K562 (cell line): ENCODE data around the gene CCDC88C. TPM values are rescaled to one million over a fixed set of nuclear protein-coding genes. Genes with fewer than 3 reads are reported as not detected.

Experiments used
- ARID2 ChIP-seq: fragments of 450-650 bp; IDR thresholded peaks from 2 replicates; pipeline ENCODE4 v1.6.1; 2017; ENCODE audit warnings: antibody characterized with exemption, mild to moderate bottlenecking
- CHCHD3 ChIP-seq: fragments of 250-450 bp; sonication (Bioruptor Pico); IDR thresholded peaks from 2 replicates; pipeline ENCODE4 v2.1.2; 2022; ENCODE audit warnings: mild to moderate bottlenecking
- HCFC1 ChIP-seq: IDR thresholded peaks from 2 replicates; pipeline ENCODE4 v1.6.1; 2012; ENCODE audit warnings: low read depth, low read length, improper control_type of control experiment
- HNRNPLL ChIP-seq: fragments of 200-400 bp; formaldehyde crosslinking; IDR thresholded peaks from 2 replicates; pipeline ENCODE4 v1.6.1; 2017; ENCODE audit warnings: low read length, low read depth, mild to moderate bottlenecking; ENCODE audit not compliant: poor library complexity, severe bottlenecking
- SMC3 ChIP-seq: conservative IDR thresholded peaks from 2 replicates; pipeline ENCODE4 v1.6.1; 2011; ENCODE audit warnings: low read depth, low read length, improper control_type of control experiment; ENCODE audit not compliant: insufficient read depth
- ZKSCAN8 ChIP-seq: fragments of 200-800 bp; sonication (Bioruptor generic); IDR thresholded peaks from 2 replicates; pipeline ENCODE4 v1.6.1; 2016; ENCODE audit warnings: missing genetic modification characterization, missing compliant biosample characterization
- polyA plus RNA-seq, 8 experiments: library from polyadenylated mRNA; depleted of rRNA in 4 of 8; stranded (reverse) in 5 of 8; unstranded in 3 of 8; fragments of >200 nt; fragmentation: Nextera tagmentation in 2 of 8; fragmentation: Illumina TruSeq in 1 of 8; extraction: Ambion mirVana in 2 of 8; extraction: Trizol in 1 of 8; gene quantifications; 2 replicates each; pipeline versions ENCODE4 v1.2.1 to v1.2.3, GENCODE V29; 2011 to 2014; ENCODE audit warnings: inconsistent platforms in 1 of 8, missing spikeins in 1 of 8
- total RNA-seq, 7 experiments: library from RNA; depleted of rRNA in 6 of 7; stranded (reverse); fragments of >200 nt in 6 of 7; fragmentation: Illumina TruSeq in 2 of 7; extraction: Trizol in 2 of 7; gene quantifications; 2 replicates each; pipeline versions ENCODE4 v1.2.1 to v1.2.3, GENCODE V29; 2011 to 2021; ENCODE audit warnings: low replicate concordance in 1 of 7
- TF ChIP-seq, protein P1 (sequence below): sonication (generic); formaldehyde crosslinking; IDR thresholded peaks from 2 replicates; pipeline ENCODE4 v1.9.0; 2022; ENCODE audit warnings: mild to moderate bottlenecking, missing genetic modification reagents
- TF ChIP-seq, protein P2 (sequence below): IDR thresholded peaks from 2 replicates; pipeline ENCODE4 v1.6.1; 2011; ENCODE audit warnings: borderline replicate concordance, low read depth, mild to moderate bottlenecking, moderate library complexity, low read length; ENCODE audit not compliant: insufficient read depth, poor library complexity, severe bottlenecking
- TF ChIP-seq, protein P3 (sequence below), 2 experiments: fragments of 450-650 bp; formaldehyde crosslinking in 1 of 2; IDR thresholded peaks; 2 replicates each; pipeline versions ENCODE4 v1.4.0 to v1.6.1; 2014 to 2020; ENCODE audit warnings: mild to moderate bottlenecking in 2 of 2, borderline replicate concordance in 1 of 2, low read depth in 1 of 2
- TF ChIP-seq, protein P4 (sequence below): sonication (generic); formaldehyde crosslinking; IDR thresholded peaks from 2 replicates; pipeline ENCODE4 v1.8.0; 2022; ENCODE audit warnings: mild to moderate bottlenecking, missing genetic modification reagents
- TF ChIP-seq, protein P5 (sequence below), 3 experiments: fragments of 200-800 bp in 1 of 3; sonication (Bioruptor generic) in 1 of 3; sonication (generic) in 1 of 3; formaldehyde crosslinking in 1 of 3; IDR thresholded peaks; 2 replicates each; pipeline versions ENCODE4 v1.6.1 to v1.8.0; 2016 to 2022; ENCODE audit warnings: mild to moderate bottlenecking in 2 of 3, missing compliant biosample characterization in 2 of 3, missing genetic modification characterization in 2 of 3, missing genetic modification reagents in 1 of 3

Gene CCDC88C
- total and polyA plus RNA-seq, 9 of the 15 experiments (the other 6 are each of a cell fraction or from before 2014, with no cell fraction given) = 0.62 to 22.5 (median 10.7) TPM

DNA sequence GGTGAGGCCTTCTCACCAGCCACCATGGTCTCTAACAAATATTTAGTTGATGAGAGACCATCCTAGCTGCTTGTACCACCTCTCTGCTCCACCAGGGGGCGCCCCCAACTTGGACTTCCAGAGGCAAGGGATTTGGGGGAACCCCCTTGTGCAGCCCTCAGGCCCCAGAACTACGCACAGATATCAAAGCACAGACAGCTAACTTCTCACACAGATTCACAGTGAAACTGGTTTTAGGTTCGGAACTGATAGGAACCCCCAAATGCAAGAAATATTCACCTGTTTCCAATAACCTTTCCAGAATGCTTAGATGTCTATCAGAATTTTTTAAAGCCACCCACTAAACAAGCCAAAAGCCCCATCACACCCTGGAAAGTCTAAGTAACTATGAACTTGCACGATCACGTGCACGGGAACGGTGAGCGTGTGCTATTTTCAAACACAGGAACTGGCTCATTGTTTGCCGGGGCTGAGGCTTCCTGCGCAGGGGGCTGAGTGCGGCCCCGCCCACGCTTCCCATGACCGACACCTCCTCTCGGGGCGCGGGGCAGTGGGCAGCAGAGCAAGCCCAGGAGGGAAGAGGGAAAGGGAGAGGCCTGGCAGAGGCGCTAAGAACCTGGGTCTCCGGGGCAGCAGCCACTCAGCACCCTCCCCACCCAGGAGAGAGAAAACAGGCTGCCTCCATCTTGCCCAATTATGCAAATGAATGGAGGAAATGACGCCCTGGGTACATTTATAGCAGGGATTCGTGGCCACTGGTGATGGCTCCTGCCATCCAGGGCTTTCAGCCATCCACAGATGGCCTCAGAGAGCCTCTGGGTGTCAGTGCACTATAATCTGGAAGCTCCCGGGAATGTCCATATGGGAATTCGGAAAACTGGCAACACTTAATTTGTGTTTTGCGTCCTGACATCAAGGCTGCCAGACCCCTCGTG is 93.7 kb downstream of the CCDC88C start (continued):
- TF ChIP-seq, protein P1, sequence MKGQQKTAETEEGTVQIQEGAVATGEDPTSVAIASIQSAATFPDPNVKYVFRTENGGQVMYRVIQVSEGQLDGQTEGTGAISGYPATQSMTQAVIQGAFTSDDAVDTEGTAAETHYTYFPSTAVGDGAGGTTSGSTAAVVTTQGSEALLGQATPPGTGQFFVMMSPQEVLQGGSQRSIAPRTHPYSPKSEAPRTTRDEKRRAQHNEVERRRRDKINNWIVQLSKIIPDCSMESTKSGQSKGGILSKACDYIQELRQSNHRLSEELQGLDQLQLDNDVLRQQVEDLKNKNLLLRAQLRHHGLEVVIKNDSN (CRISPR knock-in tag) = peak; percentile 15; the same call in 1 of the 2 replicates
- TF ChIP-seq, protein P2, sequence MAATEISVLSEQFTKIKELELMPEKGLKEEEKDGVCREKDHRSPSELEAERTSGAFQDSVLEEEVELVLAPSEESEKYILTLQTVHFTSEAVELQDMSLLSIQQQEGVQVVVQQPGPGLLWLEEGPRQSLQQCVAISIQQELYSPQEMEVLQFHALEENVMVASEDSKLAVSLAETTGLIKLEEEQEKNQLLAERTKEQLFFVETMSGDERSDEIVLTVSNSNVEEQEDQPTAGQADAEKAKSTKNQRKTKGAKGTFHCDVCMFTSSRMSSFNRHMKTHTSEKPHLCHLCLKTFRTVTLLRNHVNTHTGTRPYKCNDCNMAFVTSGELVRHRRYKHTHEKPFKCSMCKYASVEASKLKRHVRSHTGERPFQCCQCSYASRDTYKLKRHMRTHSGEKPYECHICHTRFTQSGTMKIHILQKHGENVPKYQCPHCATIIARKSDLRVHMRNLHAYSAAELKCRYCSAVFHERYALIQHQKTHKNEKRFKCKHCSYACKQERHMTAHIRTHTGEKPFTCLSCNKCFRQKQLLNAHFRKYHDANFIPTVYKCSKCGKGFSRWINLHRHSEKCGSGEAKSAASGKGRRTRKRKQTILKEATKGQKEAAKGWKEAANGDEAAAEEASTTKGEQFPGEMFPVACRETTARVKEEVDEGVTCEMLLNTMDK = peak; percentile 71
- TF ChIP-seq HCFC1 (no peak), HNRNPLL (no peak), CHCHD3 (CRISPR knock-in tag) (no peak), ARID2 (peak; percentile 59; the same call in 1 of the 2 replicates), ZKSCAN8 (CRISPR knock-in tag) (peak; percentile 84), SMC3 (peak; percentile 67)
- TF ChIP-seq, protein P3, sequence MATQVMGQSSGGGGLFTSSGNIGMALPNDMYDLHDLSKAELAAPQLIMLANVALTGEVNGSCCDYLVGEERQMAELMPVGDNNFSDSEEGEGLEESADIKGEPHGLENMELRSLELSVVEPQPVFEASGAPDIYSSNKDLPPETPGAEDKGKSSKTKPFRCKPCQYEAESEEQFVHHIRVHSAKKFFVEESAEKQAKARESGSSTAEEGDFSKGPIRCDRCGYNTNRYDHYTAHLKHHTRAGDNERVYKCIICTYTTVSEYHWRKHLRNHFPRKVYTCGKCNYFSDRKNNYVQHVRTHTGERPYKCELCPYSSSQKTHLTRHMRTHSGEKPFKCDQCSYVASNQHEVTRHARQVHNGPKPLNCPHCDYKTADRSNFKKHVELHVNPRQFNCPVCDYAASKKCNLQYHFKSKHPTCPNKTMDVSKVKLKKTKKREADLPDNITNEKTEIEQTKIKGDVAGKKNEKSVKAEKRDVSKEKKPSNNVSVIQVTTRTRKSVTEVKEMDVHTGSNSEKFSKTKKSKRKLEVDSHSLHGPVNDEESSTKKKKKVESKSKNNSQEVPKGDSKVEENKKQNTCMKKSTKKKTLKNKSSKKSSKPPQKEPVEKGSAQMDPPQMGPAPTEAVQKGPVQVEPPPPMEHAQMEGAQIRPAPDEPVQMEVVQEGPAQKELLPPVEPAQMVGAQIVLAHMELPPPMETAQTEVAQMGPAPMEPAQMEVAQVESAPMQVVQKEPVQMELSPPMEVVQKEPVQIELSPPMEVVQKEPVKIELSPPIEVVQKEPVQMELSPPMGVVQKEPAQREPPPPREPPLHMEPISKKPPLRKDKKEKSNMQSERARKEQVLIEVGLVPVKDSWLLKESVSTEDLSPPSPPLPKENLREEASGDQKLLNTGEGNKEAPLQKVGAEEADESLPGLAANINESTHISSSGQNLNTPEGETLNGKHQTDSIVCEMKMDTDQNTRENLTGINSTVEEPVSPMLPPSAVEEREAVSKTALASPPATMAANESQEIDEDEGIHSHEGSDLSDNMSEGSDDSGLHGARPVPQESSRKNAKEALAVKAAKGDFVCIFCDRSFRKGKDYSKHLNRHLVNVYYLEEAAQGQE (IDR thresholded peaks at IDR 0.05; ENCODE audit: borderline replicate concordance) = peak; percentile 79; the same call in 1 of the 2 replicates
- TF ChIP-seq, protein P3 (CRISPR knock-in tag; IDR thresholded peaks at IDR 0.05; ENCODE audit: low read depth) = no peak
- TF ChIP-seq, protein P4, sequence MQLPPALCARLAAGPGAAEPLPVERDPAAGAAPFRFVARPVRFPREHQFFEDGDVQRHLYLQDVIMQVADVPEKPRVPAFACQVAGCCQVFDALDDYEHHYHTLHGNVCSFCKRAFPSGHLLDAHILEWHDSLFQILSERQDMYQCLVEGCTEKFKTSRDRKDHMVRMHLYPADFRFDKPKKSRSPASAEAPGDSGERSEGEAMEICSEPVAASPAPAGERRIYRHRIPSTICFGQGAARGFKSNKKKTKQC (CRISPR knock-in tag) = no peak
- TF ChIP-seq, protein P5, sequence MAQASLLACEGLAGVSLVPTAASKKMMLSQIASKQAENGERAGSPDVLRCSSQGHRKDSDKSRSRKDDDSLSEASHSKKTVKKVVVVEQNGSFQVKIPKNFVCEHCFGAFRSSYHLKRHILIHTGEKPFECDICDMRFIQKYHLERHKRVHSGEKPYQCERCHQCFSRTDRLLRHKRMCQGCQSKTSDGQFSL (CRISPR knock-in tag; IDR thresholded peaks at IDR 0.05) = no peak
- TF ChIP-seq, protein P5 (tag; IDR thresholded peaks at IDR 0.05) = no peak
- TF ChIP-seq, all 486 proteins: peak for 16
